ENCODE measurements around the gene DAPK3. TPM values are rescaled to one million over a fixed set of nuclear protein-coding genes. Genes with fewer than 3 reads are reported as not detected.

Gene DAPK3
- total RNA-seq, result 105 and 106 TPM in 2 replicates
- long read RNA-seq, partial matches to known transcripts, result 2 of 14 reads
- long read RNA-seq, other reads (novel, unspliced or antisense), result 12 of 14 reads

DNA sequence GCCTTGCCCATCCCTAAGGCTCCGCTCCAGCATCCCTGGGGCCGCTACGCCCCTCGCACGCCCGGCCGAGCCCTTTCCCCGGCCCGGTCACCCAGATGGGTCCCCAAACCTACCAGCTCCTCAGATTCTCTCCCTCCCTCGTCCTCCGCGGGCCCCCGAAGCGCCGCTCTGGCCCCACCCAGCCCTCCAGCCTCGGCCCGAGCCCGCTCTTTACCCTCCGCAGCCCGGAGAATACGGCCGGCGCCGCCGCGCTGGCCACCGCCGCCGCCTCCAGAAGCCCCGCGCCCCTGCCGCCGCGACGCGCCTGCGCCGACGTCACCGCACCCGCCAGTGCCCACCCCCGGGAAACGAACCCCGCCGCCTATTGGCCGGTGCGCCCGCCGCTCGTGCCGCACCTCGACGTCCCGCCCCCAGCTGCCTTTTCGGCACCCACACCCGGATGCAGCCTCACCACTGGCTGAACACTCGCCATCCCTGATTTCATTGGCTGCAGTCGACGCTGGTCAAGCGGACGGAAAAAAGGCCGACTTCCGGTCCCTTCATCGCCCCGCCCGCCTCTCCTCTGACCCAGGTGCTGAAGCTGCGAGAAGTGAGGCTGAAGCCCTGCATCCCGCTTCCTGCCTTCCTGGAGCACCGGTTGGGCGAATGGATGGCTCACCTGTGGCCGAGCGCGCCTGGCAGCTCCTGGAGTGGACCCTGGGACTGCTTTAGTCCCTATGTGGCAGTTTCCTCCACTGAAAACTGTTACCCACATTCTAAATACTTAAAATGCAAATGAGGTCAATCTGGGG, at the start of gene DAPK3:
TSS of gene DAPK3 (minus strand) at position 292 of the 791 bp plus-strand sequence. CDS start 1,364 bp downstream, outside the sequence.
- DNase-seq (ENCODE audit: low spot score, unreplicated experiment), result peak; percentile 97
- peak within 1 kb of the TSS; percentile 89 for H3K4me3 Mint-ChIP-seq (ENCODE audit: low read depth)
- TF ChIP-seq, protein P1, sequence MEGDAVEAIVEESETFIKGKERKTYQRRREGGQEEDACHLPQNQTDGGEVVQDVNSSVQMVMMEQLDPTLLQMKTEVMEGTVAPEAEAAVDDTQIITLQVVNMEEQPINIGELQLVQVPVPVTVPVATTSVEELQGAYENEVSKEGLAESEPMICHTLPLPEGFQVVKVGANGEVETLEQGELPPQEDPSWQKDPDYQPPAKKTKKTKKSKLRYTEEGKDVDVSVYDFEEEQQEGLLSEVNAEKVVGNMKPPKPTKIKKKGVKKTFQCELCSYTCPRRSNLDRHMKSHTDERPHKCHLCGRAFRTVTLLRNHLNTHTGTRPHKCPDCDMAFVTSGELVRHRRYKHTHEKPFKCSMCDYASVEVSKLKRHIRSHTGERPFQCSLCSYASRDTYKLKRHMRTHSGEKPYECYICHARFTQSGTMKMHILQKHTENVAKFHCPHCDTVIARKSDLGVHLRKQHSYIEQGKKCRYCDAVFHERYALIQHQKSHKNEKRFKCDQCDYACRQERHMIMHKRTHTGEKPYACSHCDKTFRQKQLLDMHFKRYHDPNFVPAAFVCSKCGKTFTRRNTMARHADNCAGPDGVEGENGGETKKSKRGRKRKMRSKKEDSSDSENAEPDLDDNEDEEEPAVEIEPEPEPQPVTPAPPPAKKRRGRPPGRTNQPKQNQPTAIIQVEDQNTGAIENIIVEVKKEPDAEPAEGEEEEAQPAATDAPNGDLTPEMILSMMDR (IDR thresholded peaks at IDR 0.05; ENCODE audit: unreplicated experiment), result no peak
- no peaks in the 10 kb centered on the region for H3K9me3 Mint-ChIP-seq (ENCODE audit: low read depth)
- peaks cover 25% of the 10 kb centered on the region for H3K4me1 Mint-ChIP-seq (ENCODE audit: low read depth)
- H3K27ac Mint-ChIP-seq, result peak within 1 kb of the TSS; percentile 99
- peaks cover 14% of the 10 kb centered on the region for H3K36me3 Mint-ChIP-seq (ENCODE audit: insufficient read depth)
- H3K27me3 Mint-ChIP-seq, result no peaks in the 10 kb centered on the region

DNA sequence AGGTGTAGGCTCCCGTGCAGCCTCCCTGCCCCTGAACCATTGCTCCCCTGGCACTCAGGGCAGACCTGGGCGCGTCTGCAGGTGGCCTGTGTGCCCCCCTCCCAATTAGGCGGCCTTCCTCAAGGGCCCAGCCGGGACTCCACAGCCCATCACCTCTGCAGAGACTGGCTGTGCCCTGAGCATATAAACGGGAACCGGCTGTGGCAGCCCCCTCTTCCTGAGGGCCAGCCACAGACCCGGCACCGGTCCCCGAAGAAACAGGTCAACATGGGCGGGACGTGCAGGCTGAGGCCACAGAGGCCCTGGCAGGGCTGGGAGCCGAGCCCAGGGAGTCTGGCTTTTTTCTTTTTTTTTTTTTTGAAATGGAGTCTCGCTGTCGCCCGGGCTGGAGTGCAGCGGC, 48.7 kb upstream of the DAPK3 start:
- Mint-ChIP-seq H3K4me1 (ENCODE audit: low read depth) (no peaks in the 10 kb centered on the region), H3K36me3 (ENCODE audit: insufficient read depth) (peaks cover 6% of the 10 kb centered on the region), H3K4me3 (ENCODE audit: low read depth) (no peak overlapping the region), H3K27ac (no peak overlapping the region), H3K9me3 (ENCODE audit: low read depth) (no peaks in the 10 kb centered on the region), H3K27me3 (no peaks in the 10 kb centered on the region)
- DNase-seq (ENCODE audit: low spot score, unreplicated experiment), result no peak
- TF ChIP-seq, protein P1 (IDR thresholded peaks at IDR 0.05; ENCODE audit: unreplicated experiment), result no peak

DNA sequence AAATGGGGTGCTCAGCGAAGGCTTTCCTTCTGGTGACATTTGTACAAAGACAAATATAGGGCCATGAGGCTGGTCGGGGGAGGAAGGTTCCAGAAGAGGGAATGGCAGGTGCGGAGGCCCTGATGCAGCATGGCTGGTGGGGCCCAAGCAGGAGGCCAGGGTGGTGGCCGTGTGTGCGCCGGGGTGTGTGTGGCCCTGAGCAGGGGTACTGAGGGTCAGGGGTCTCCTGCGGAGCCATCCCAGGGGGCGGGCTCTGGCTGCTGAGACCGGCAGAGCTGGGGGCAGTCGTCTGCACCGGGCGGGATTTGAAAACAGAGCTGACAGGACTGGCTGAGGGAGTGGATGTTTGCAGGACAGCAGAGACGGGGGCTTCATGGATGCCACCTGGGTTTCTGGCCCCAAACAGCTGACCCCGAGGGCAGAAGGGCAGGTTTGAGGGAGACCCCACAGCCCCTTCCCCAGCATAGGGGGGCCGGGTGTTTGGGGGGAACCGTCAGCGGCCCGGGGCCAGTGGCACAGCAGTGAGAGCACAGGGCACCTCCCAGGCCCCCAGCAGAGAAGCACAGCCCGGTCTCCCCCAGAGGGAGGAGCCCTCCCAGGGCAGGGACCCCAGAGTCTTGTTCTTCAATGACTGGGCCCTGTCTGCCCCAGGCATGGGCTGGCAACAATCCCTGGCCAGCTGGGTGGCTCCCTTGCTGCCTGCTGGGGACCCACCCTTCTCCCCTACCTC, 48.0 kb upstream of the DAPK3 start:
- no peaks in the 10 kb centered on the region for H3K9me3 Mint-ChIP-seq (ENCODE audit: low read depth)
- no peak for DNase-seq (ENCODE audit: low spot score, unreplicated experiment)
- TF ChIP-seq, protein P1 (IDR thresholded peaks at IDR 0.05; ENCODE audit: unreplicated experiment), result no peak
- H3K36me3 Mint-ChIP-seq (ENCODE audit: insufficient read depth), result peaks cover 6% of the 10 kb centered on the region
- no peak overlapping the region for H3K4me3 Mint-ChIP-seq (ENCODE audit: low read depth)
- no peak overlapping the region for H3K27ac Mint-ChIP-seq
- H3K27me3 Mint-ChIP-seq, result no peaks in the 10 kb centered on the region
- H3K4me1 Mint-ChIP-seq (ENCODE audit: low read depth), result no peaks in the 10 kb centered on the region

DNA sequence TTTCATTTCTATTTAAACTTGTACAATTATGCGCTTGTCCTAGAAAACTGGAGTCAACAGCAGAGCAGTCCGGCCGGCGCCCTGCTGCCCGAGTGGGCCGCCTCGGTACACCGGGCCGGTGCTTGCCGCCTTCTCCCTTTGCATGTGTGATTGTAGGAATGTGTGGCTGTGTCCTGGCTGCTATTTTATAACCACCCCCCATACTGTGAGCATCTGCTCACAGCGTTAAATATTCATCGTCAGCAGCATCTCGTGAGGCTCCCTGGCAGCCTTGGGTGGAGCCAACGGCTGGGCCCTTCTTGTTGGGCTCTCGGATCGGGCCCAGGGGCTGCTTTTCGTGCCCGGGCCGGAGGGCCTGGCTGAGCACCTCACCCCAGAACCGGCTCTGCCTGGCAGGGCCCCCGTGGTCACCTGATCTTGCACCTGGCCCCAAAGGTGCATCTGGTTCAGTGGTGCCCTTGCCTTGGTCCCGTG, 47.3 kb upstream of the DAPK3 start:
- no peaks in the 10 kb centered on the region for H3K27me3 Mint-ChIP-seq
- H3K27ac Mint-ChIP-seq, result no peak overlapping the region
- no peaks in the 10 kb centered on the region for H3K9me3 Mint-ChIP-seq (ENCODE audit: low read depth)
- H3K36me3 Mint-ChIP-seq (ENCODE audit: insufficient read depth), result peaks cover 6% of the 10 kb centered on the region
- H3K4me3 Mint-ChIP-seq (ENCODE audit: low read depth), result no peak overlapping the region
- TF ChIP-seq, protein P1 (IDR thresholded peaks at IDR 0.05; ENCODE audit: unreplicated experiment), result no peak
- no peak for DNase-seq (ENCODE audit: low spot score, unreplicated experiment)
- H3K4me1 Mint-ChIP-seq (ENCODE audit: low read depth), result no peaks in the 10 kb centered on the region

DNA sequence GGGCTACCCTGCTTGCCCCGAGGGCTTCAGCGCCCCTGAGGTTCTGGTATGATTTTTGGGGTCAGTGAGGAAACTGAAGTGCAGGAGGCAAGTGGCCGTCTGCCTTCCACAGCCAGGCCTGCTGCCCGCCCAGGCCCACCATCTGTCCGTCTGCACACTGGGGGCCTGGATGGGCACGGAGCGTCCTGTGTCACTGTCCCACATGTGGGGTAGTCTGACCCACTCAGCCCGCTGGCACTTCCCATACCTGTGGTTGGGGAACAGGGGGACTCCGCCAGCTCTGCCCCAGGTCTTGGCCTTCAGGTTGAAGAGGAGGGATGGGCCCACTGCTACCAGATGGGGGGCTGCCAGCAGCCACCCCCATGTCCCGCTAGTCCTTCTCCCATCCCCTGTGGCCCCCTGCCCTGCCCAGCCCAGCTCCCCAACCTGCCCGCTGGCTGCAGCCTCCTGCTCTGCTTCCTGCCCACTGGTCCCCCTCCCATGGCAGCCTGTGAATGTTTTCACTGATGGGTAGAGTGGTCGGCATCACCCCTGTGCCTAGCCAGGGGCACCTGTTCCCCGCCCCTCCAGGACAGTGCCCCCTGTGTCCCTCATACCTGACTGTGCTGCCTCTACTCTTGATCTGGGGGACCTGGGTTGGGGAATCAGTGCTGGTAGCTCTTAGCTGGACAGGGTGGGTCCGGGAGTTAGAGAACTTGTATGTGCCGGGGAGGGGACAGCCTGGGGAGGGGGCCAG, 46.2 kb upstream of the DAPK3 start:
- Mint-ChIP-seq H3K4me1 (ENCODE audit: low read depth) (peaks cover 4% of the 10 kb centered on the region), H3K27ac (no peak overlapping the region), H3K9me3 (ENCODE audit: low read depth) (no peaks in the 10 kb centered on the region), H3K36me3 (ENCODE audit: insufficient read depth) (peaks cover 8% of the 10 kb centered on the region), H3K4me3 (ENCODE audit: low read depth) (no peak overlapping the region), H3K27me3 (no peaks in the 10 kb centered on the region)
- TF ChIP-seq, protein P1 (IDR thresholded peaks at IDR 0.05; ENCODE audit: unreplicated experiment), result no peak
- no peak for DNase-seq (ENCODE audit: low spot score, unreplicated experiment)

All from progenitor cell of endocrine pancreas (in vitro differentiated cells).